A673 (cell line): ENCODE results near the gene ZFP62.

Source experiments
- CTCF ChIP-seq: fragments of 300-800, 200-600 bp; sonication (generic); conservative IDR thresholded peaks from 2 replicates; pipeline ENCODE4 v1.5.1; 2017; ENCODE audit warnings: low read depth, mild to moderate bottlenecking, antibody characterized with exemption, low read length, moderate library complexity, mixed read lengths
- EZH2 ChIP-seq: fragments of 200-600 bp; sonication (generic); IDR thresholded peaks from 2 replicates; pipeline ENCODE4 v1.6.1; 2017; ENCODE audit warnings: borderline replicate concordance, low read depth, mild to moderate bottlenecking, mixed read lengths, antibody characterized with exemption, low read length; ENCODE audit not compliant: poor library complexity, severe bottlenecking

GRCh38 chr5:180874804-180875582 is 13.9 kb upstream of the ZFP62 start:
- TF ChIP-seq CTCF = no peak
- no peak for TF ChIP-seq EZH2
